DMS153 (cell line): Measurements from ENCODE around the gene RNF183.
"Not testable (repeated sequence)": the region's sequence is repeated elsewhere in the genome, so short reads cannot be mapped to it uniquely, and the experiment has no call there.

Source experiments
- DNase-seq: peaks from one replicate; lab custom pipeline; 2025; lab: John Stamatoyannopoulos, UW

The RNF183 gene

DNA sequence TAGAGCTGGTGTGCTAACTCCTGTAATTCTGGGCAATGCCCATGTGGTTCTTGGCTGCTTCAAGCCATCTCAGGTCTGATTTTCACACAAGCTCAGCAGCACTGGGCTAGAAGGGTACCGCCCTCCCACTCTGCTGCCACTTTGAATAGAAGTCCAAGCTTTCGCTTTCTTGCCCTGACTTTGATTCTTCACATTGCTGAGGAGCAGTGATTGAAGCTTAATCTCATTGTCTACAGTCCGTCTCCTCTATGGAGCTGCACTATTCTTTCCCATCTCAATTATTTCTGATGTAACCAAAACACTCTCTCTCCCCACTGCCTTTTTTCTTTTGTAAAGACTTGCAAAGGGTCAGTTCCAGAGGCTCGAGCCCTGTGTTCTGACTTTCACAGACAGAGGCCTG is 12.9 kb upstream of the RNF183 start:
- DNase-seq = no peak

DNA sequence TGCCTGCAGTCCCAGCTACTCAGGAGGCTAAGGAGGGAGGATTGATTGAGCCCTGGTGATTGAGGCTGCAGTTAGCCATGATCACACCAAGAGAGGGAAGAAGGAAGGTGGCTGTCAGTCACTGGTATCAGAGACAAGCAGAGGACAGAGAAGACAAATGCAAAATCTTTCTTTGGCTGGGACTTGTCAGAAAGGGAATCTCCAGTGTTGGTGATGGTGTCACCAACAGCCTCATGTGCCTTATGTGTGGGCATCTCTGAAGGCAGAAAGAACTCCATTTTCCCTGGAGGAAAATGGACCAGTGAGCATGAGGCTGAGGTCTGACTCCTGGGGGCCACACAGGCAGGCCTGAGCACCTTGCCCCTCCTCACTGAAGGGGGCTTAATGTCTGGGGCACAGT is 12.1 kb upstream of the RNF183 start:
- DNase-seq = no peak

DNA sequence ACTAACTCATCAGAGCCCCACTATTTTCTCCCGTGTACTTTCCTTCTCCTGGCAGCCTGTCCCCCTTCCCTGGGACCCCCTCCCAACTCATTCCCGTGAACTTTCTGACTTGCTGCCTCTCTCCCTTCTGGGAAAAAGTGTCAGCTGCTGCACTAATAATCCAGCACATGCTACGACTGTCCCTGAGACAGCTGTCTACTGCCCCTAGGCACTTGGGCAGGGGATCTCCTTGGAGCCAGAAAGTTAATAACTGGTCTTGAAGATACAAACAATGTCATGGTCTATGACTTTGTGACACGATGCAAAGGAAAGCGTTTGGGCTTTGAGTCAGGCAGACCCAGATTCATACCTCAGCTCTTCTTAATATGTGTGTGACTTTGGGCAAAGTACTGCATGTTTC is 10.1 kb upstream of the RNF183 start:
- no peak for DNase-seq

DNA sequence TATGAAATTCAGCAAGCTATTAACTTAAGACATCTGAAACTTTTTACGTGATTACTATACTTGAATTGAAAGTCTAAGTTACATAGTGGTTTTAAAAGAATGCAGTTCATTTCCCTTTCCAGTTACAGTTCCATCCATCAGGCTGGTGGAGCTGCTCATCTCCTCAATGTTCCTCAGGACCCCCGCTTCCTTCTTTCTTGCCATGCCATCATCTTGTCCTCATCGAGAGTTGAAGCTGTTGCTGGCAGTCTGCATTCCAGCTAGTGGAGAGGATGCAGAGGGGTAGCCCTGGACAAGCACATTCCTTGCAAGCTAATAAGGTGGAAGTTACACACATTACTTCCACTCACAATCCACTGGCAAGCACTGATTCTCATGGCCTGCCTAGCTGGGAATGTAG is 8.8 kb upstream of the RNF183 start:
- DNase-seq = no peak

GRCh38 chr9:113310538-113310937 is 7.4 kb upstream of the RNF183 start:
- DNase-seq = no peak

DNA sequence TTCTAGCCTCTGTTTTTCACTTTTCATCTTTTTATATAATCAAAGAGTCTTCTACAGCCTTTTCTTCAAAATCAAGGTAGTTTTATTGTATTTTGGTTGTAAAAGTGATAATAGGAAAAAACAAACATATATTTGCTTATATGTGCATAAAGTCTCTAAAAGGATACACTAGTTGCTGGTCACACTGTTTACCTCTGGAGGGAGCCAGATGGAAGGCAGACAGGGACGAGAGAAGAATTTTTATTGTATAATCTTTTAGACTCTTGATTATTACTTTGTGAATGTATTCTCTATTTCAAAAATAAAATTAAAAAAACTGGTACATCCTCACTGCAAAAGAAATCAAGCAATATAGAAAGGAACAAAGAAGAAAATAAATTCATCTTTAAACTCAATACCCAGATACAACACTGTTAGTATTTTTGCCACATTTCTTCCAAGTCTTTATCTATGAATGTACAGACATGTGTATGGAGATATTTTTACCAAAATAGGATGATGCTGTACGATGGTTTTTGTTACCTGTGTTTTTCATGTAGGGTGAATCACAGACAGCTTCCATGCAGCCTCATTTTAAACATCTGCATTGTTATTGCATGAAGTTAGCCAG is 6.1 kb upstream of the RNF183 start:
- peak; percentile 14 for DNase-seq

GRCh38 chr9:113307396-113307975 is 4.3 kb upstream of the RNF183 start:
- no peak for DNase-seq

DNA sequence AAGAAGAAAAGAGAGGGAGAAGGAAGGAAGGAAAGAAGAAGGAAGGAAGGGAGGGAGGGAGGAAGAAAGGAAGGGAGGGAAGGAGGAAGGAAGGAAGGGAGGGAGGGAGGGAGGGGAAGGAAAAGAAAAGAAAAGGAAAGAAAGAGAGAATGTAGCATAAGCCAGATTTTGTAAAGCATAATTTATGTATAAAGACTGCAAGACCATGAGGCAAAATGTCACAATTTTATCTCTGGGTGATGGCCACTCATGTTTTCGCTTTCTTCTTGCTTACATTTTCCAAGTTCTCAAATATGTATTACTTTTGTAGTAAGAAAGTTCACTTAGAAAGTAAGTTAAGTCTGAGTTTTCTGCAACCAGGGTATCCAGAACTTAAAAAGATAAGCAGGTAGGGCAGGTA is 3.4 kb upstream of the RNF183 start:
- DNase-seq = no peak

- no peak for DNase-seq
Observed at GRCh38 chr9:113301548-113301947, 1.6 kb downstream of the RNF183 start.

DNA sequence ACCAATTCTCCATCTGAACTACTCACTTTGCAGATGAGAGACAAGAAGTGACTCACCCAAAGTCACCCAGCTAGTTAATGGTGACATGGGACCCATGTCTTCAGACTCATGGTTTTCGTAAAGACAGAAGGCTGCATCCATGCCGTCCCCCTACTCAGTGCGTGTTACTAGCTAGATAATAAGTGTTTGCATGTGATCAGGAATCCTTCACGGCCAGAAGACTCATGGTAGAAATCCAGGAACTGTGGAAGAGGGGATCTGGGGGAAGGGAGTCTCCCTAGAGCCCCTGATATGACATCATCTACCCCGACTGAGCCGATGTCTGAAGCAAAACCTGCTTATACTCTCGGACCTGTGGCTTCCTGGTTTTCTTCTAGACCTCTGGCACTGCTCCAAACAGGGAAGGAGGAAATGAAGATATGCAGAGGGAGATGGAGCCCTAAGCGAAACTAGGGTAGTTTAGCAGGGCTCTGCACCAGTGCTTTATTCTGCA is 3.3 kb downstream of the RNF183 start:
- peak; percentile 89 for DNase-seq

GRCh38 chr9:113298924-113299770 is 4.0 kb downstream of the RNF183 start:
- peak; percentile 86 for DNase-seq

DNA sequence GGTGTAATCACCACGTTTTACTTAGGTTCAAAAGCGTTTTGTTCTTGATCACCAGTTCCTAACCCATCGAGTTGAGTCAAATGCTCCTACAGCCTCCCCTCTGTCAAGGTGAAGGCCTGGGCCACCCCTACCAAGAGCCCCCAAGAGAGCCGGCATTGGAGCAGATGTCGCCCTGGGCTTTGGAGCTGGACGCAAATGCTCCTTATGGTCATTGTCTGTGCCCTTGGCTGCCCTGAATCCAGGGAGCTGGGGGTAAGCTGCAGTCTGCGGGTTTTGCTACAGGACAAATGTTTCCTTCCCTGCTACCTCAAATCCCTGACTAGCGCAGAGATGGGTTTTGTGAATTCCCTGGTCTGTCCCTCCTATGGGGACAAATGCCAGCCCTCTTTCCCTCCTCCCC is 4.9 kb downstream of the RNF183 start:
- DNase-seq = no peak

GRCh38 chr9:113296796-113297558 is 6.2 kb downstream of the RNF183 start:
- DNase-seq = no peak

GRCh38 chr9:113296247-113296646 is 6.9 kb downstream of the RNF183 start:
- not testable (repeated sequence) for DNase-seq

DNA sequence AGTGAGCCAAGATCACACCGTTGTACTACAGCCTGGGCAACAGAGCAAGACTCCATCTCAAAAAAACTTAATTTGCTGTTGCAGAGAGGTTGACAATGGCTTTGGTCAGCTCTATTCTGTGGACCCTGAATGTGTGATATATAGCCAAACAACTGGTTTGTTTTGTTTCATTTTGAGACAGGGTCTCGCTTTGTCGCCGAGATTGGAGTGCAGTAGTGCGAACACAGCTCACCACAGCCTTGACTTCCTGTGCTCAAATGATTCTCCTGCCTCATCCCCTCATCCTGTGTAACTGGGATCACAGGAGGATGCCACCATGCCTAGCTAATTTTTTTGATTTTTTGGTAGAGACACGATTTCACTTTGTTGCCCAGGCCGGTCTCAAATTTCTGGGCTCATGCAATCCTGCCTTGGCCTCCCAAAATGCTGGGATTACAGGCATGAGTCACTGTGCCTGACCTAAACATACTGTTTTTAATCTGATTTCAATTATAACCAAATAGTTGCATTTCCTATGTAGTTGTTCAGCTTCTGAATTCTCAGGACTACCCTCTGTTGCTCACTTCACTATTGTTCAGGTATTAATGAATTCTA is 9.8 kb downstream of the RNF183 start:
- DNase-seq = no peak

DNA sequence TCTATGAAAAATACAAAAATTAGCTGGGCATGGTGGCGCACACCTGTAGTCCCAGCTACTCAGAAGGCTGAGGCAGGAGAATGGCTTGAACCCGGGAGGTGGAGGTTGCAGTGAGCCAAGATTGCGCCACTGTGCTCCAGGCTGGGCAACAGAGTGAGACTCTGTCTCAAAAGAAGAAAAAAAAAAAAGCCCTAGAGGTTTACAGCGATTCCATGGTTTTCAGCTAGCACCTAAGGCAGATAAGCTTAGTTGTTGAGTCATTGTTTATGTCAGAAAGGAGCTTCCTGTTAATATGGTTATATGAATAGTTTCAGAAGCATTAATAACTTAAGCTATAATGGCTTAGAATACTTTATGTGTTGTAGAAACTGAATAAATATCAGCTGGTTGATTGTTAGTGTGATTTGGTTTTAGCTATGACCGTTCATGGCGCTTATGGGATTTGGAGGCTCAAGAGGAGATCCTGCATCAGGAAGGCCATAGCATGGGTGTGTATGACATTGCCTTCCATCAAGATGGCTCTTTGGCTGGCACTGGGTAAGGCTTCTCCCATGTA is 13.0 kb downstream of the RNF183 start:
- no peak for DNase-seq

GRCh38 chr9:113289091-113289490 is 14.1 kb downstream of the RNF183 start:
- no peak for DNase-seq

DNA sequence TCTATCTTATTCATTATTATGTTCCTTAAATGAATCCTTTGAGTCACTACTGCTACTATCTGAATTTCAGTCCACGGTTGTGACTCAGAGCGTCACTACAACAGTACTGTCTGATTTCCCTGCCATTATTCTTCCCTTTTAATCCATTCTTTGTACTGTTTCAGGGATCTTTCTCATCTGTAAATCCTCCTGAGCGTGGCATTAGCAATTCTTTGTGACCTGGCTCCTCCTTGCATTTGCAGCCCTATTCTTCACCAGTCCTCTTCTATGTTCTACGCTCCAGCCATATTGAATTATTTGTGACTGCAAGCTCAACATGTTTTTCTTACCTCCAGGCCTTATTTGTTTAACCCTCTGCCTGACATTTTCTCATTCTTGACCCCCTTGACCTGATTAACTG is 21.8 kb downstream of the RNF183 start:
- DNase-seq = no peak

DNA sequence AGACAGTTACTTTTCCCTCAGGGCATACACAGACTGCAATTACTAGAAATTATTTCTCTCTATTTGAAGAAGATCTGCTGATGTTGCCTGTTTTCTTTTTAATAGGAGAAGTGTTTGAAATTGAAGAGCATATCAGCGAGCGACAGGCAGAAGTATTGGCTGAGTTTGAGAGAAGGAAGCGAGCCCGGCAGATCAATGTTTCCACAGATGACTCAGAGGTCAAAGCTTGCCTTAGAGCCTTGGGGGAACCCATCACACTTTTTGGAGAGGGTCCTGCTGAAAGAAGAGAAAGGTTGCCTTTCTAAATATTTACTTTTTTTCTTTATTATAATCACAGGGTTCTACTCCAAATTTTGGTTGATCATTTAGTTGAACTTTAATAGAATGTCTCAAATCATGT is 24.3 kb downstream of the RNF183 start:
- no peak for DNase-seq

DNA sequence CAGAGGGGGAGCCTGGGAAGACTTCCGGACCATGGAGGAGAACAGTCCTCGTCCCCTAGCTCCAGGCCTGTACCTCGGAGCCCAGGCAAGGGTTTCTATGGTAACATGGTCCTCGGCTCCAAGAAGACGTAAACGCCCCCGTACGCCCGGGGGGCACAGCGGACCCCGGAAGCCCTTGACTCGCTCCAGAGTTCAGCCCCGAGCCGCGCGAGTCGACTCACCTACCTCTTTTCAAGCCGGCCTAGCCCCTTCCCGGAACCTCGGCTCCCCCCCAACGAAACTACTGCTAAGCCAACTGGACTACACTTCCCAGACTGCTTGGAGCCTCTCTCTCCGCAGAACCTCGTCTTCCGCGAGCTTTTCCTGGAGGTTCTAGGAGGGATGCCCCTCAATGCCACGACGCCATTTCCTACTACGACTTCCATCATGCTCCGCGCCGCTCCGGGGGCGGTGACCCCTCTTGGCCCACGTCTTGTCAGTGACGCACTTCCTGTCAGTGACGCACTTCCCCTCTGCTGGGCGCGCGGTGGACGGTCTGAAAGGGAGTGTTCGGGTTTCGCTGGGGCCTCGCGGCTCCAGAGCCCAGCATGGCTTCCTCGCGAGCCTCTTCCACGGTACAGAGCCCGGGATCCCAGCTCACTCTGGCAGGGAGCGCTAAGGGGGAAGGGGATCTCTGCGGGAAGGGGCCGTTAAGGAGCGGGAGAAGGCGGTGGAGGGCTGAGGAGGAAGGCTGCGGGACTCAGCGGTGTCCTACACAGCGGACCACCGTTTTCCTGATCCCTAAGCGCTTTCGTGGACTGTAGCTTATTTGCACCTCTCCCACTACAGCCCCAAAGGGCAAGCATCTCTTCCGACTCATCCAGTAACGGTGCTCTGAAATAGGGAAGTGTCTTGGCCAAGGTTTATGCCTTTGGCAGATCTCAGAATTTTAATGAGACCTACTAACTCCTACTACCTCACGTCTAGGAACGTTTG is 27.7 kb downstream of the RNF183 start, which contains the start of the genes CDC26 and PRPF4:
CDC26 (minus strand) TSS at position 416 of the 975 bp plus-strand sequence. CDS start 3,065 bp downstream, outside the sequence.
PRPF4 (plus strand) TSS at position 502 of the 975 bp plus-strand sequence; CDS start at position 588, 86 bp downstream.
- peak; percentile 97 for DNase-seq
